Hepatocyte (in vitro differentiated cells): ENCODE data around the gene ALPL.

Experiments used
- CTCF ChIP-seq: fragments of 200-600 bp; sonication (generic); IDR thresholded peaks from 2 replicates; pipeline ENCODE4 v1.5.1; 2016; ENCODE audit warnings: antibody characterized with exemption, mild to moderate bottlenecking; ENCODE audit not compliant: poor library complexity
- EZH2 ChIP-seq: fragments of 200-600 bp; sonication (generic); IDR thresholded peaks from 2 replicates; pipeline ENCODE4 v1.6.1; 2016; ENCODE audit warnings: antibody characterized with exemption, mild to moderate bottlenecking, borderline replicate concordance

DNA sequence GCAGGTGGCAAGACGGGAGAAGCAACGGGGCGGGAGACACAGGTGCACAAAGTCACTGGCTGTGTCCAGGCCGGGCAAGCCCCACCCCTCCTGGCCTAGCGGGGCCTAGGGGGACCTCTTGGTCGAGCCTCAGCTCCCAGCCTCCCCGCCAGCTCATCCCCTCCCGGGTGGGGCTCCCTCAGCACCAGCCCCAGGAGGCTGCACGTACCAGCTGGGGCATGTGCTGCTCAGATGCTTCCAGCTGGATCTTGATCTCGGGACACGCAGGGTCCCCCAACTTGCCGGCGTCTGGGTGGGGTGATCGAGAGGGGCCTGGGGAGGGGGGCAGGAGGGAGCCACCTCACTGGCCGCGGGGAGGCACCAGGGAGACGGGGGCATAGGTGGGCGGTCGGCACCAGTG, 88.5 kb downstream of the ALPL start:
- TF ChIP-seq CTCF (no peak), EZH2 (no peak)
